H1 (cell line): ENCODE measurements around the gene ASCC2.

Source experiments
- CEBPB ChIP-seq: IDR thresholded peaks from 2 replicates; pipeline ENCODE4 v1.6.1; 2012; ENCODE audit warnings: low read depth, low read length
- EGR1 ChIP-seq: IDR thresholded peaks from 2 replicates; pipeline ENCODE4 v1.6.1; 2011; ENCODE audit warnings: low read depth, low read length, borderline replicate concordance
- GABPA ChIP-seq: IDR thresholded peaks from 2 replicates; pipeline ENCODE4 v1.6.1; 2011; ENCODE audit warnings: mild to moderate bottlenecking, low read length, moderate library complexity, borderline replicate concordance; ENCODE audit not compliant: insufficient read depth
- HDAC2 ChIP-seq, 2 experiments: fragments of 300-600 bp in 1 of 2; sonication (generic) in 1 of 2; IDR thresholded peaks; 2 replicates each; pipeline ENCODE4 v1.6.1; 2011 to 2012; ENCODE audit warnings: low read depth in 2 of 2, low read length in 2 of 2, mild to moderate bottlenecking in 2 of 2, moderate library complexity in 2 of 2, borderline replicate concordance in 1 of 2, inconsistent platforms in 1 of 2
- MAFK ChIP-seq: IDR thresholded peaks from 2 replicates; pipeline ENCODE4 v1.6.1; 2012; ENCODE audit warnings: low read depth, mild to moderate bottlenecking, improper control_type of control experiment, low read length
- POLR2AphosphoS5 ChIP-seq: IDR thresholded peaks from 2 replicates; pipeline ENCODE4 v1.6.1; 2011; ENCODE audit warnings: low read depth, low read length
- RNF2 ChIP-seq: fragments of 200-900, 300-1000 bp; sonication (generic); IDR thresholded peaks from 2 replicates; pipeline ENCODE4 v1.7.1; 2016; ENCODE audit warnings: borderline replicate concordance, low read depth, mild to moderate bottlenecking, antibody characterized with exemption, low read length; ENCODE audit not compliant: poor library complexity, severe bottlenecking; ENCODE audit errors: missing control alignments
- SRF ChIP-seq: IDR thresholded peaks from 2 replicates; pipeline ENCODE4 v1.6.1; 2011; ENCODE audit warnings: mild to moderate bottlenecking, low read depth, low read length, moderate library complexity
- TAF1 ChIP-seq: IDR thresholded peaks from 2 replicates; pipeline ENCODE4 v1.6.1; 2011; ENCODE audit warnings: mild to moderate bottlenecking, low read depth, low read length
- TF ChIP-seq, protein P1 (sequence below): IDR thresholded peaks from 2 replicates; pipeline ENCODE4 v1.6.1; 2011; ENCODE audit warnings: low read depth, mild to moderate bottlenecking, low read length; ENCODE audit not compliant: insufficient read depth
- TF ChIP-seq, protein P2 (sequence below), 3 experiments: IDR thresholded peaks; 1 replicate in 2 of 3; 2 replicates in 1 of 3; pipeline versions ENCODE4 v1.5.1 to v1.6.1; 2011; ENCODE audit warnings: low read length in 3 of 3, mild to moderate bottlenecking in 3 of 3, inconsistent platforms in 2 of 3, low read depth in 1 of 3, moderate library complexity in 1 of 3; ENCODE audit not compliant: insufficient read depth in 1 of 3; ENCODE audit errors: control extremely low read depth in 1 of 3
- TF ChIP-seq, protein P3 (sequence below): IDR thresholded peaks from 2 replicates; pipeline ENCODE4 v1.6.1; 2011; ENCODE audit warnings: low read length, improper control_type of control experiment
- TF ChIP-seq, protein P4 (sequence below): IDR thresholded peaks from 2 replicates; pipeline ENCODE4 v1.6.1; 2012; ENCODE audit warnings: inconsistent platforms

DNA sequence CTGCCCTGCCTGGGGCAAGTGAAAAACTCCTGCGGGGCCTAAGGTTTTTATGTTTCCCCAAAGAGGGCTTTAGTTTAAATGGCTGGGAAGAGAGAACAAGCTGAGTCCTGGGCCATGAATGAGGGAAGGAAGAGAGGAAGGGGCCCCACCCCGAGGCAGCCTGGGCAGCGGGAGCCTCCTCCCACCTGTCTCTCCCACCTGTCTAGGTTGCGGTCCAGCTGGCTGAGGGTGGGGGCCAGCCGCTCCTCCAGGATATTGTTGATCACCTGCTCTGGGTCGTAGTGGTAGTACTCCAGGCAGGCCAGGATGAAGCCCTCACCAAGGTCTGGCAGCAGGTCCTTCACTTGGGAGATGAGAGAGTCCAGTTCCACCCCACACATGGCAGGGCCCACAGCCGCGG, 36.3 kb downstream of the ASCC2 start:
- TF ChIP-seq, protein P1, sequence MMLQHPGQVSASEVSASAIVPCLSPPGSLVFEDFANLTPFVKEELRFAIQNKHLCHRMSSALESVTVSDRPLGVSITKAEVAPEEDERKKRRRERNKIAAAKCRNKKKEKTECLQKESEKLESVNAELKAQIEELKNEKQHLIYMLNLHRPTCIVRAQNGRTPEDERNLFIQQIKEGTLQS: no peak
- TF ChIP-seq EGR1 (no peak), TAF1 (no peak), CEBPB (no peak), HDAC2 (IDR thresholded peaks at IDR 0.05; ENCODE audit: borderline replicate concordance in 1 of 2, low read depth in 2 of 2, low read length in 2 of 2) (no peak), SRF (no peak), POLR2AphosphoS5 (no peak), MAFK (no peak), GABPA (no peak), RNF2 (no peak)
- TF ChIP-seq, protein P2, sequence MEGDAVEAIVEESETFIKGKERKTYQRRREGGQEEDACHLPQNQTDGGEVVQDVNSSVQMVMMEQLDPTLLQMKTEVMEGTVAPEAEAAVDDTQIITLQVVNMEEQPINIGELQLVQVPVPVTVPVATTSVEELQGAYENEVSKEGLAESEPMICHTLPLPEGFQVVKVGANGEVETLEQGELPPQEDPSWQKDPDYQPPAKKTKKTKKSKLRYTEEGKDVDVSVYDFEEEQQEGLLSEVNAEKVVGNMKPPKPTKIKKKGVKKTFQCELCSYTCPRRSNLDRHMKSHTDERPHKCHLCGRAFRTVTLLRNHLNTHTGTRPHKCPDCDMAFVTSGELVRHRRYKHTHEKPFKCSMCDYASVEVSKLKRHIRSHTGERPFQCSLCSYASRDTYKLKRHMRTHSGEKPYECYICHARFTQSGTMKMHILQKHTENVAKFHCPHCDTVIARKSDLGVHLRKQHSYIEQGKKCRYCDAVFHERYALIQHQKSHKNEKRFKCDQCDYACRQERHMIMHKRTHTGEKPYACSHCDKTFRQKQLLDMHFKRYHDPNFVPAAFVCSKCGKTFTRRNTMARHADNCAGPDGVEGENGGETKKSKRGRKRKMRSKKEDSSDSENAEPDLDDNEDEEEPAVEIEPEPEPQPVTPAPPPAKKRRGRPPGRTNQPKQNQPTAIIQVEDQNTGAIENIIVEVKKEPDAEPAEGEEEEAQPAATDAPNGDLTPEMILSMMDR (IDR thresholded peaks at IDR 0.05; ENCODE audit: control extremely low read depth in 1 of 3, insufficient read depth in 1 of 3, low read depth in 1 of 3, low read length in 3 of 3): no peak
- TF ChIP-seq, protein P3, sequence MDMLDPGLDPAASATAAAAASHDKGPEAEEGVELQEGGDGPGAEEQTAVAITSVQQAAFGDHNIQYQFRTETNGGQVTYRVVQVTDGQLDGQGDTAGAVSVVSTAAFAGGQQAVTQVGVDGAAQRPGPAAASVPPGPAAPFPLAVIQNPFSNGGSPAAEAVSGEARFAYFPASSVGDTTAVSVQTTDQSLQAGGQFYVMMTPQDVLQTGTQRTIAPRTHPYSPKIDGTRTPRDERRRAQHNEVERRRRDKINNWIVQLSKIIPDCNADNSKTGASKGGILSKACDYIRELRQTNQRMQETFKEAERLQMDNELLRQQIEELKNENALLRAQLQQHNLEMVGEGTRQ: no peak
- TF ChIP-seq, protein P4, sequence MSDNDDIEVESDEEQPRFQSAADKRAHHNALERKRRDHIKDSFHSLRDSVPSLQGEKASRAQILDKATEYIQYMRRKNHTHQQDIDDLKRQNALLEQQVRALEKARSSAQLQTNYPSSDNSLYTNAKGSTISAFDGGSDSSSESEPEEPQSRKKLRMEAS: no peak
